MM.1S (cell line): Measurements from ENCODE around the gene ZNF277.
"Not testable (repeated sequence)": the region's sequence is repeated elsewhere in the genome, so short reads cannot be mapped to it uniquely, and the experiment has no call there.

Experiments
- DNase-seq: peaks from one replicate; pipeline ENCODE4 v3.0.0-alpha.2; 2015
- H2AFZ ChIP-seq: fragments of 300-600 bp; sonication (generic); 2 replicates; pipeline ENCODE4 v1.6.0; 2016; ENCODE audit warnings: antibody characterized with exemption, low read length
- H3F3A ChIP-seq: fragments of 300-600 bp; sonication (generic); 2 replicates; pipeline ENCODE4 v1.6.1; 2016; ENCODE audit warnings: mild to moderate bottlenecking, antibody characterized with exemption, low read length, moderate library complexity, mixed read lengths; ENCODE audit not compliant: insufficient read depth
- H3K27ac ChIP-seq: fragments of 300-600 bp; sonication (generic); 2 replicates; pipeline ENCODE4 v1.5.1; 2016; ENCODE audit warnings: mild to moderate bottlenecking, low read length
- H3K27me3 ChIP-seq: fragments of 300-600 bp; sonication (generic); replicated peaks from 2 replicates; pipeline ENCODE4 v1.6.0; 2016; ENCODE audit warnings: low read length; ENCODE audit not compliant: insufficient read depth
- H3K36me3 ChIP-seq: fragments of 300-600 bp; sonication (generic); replicated peaks from 2 replicates; pipeline ENCODE4 v1.6.1; 2016; ENCODE audit warnings: mild to moderate bottlenecking, low read length, mixed read lengths; ENCODE audit not compliant: insufficient read depth
- H3K4me1 ChIP-seq: fragments of 300-600 bp; sonication (generic); 2 replicates; pipeline ENCODE4 v1.6.1; 2016; ENCODE audit warnings: low read length, mixed read lengths
- H3K4me2 ChIP-seq: fragments of 300-600 bp; sonication (generic); 2 replicates; pipeline ENCODE4 v1.6.0; 2016; ENCODE audit warnings: low read depth, low read length
- H3K4me3 ChIP-seq: fragments of 300-600 bp; sonication (generic); 2 replicates; pipeline ENCODE4 v1.5.1; 2016; ENCODE audit warnings: low read length, mixed read lengths
- H3K79me2 ChIP-seq: fragments of 300-600 bp; sonication (generic); 2 replicates; pipeline ENCODE4 v1.6.1; 2016; ENCODE audit warnings: mixed run types, low read length, mixed read lengths
- H3K9ac ChIP-seq: fragments of 300-600 bp; sonication (generic); 2 replicates; pipeline ENCODE4 v1.6.1; 2016; ENCODE audit warnings: low read length, mixed read lengths
- H3K9me2 ChIP-seq: fragments of 300-600 bp; sonication (generic); replicated peaks from 2 replicates; pipeline ENCODE4 v1.6.1; 2016; ENCODE audit warnings: mild to moderate bottlenecking, low read length, mixed read lengths; ENCODE audit not compliant: insufficient read depth
- H3K9me3 ChIP-seq: fragments of 300-600 bp; sonication (generic); replicated peaks from 2 replicates; pipeline ENCODE4 v1.6.1; 2016; ENCODE audit warnings: mild to moderate bottlenecking, low read length, mixed read lengths; ENCODE audit not compliant: insufficient read depth
- H4K20me1 ChIP-seq: fragments of 300-600 bp; sonication (generic); 2 replicates; pipeline ENCODE4 v1.6.1; 2016; ENCODE audit warnings: mild to moderate bottlenecking, low read length, moderate library complexity, mixed read lengths; ENCODE audit not compliant: insufficient read depth
- EZH2 ChIP-seq: fragments of 300-600 bp; sonication (generic); optimal IDR thresholded peaks from 2 replicates; pipeline ENCODE3; 2017; ENCODE audit warnings: low read depth, mild to moderate bottlenecking, antibody characterized with exemption, low read length, mixed read lengths
- EZH2phosphoT487 ChIP-seq: fragments of 300-600 bp; sonication (generic); IDR thresholded peaks from 2 replicates; pipeline ENCODE4 v1.6.1; 2018; ENCODE audit warnings: antibody characterized with exemption, low read length
- TF ChIP-seq, protein P1 (sequence below): fragments of 300-600 bp; sonication (generic); IDR thresholded peaks from 2 replicates; pipeline ENCODE4 v1.5.1; 2016; ENCODE audit warnings: antibody characterized with exemption, low read length, mixed read lengths

Gene ZNF277

GRCh38 chr7:112308974-112309373 is 102.5 kb downstream of the ZNF277 start:
- no peaks in the 10 kb centered on the region for H3K9me3 ChIP-seq
- no peak overlapping the region for H3K4me2 ChIP-seq
- no peaks in the 10 kb centered on the region for H3K4me1 ChIP-seq
- no peaks in the 10 kb centered on the region for H3F3A ChIP-seq
- H3K9me2 ChIP-seq, result no peaks in the 10 kb centered on the region
- H3K27ac ChIP-seq, result no peak overlapping the region
- no peak overlapping the region for H2AFZ ChIP-seq
- H3K36me3 ChIP-seq, result no peaks in the 10 kb centered on the region
- TF ChIP-seq, protein P1, sequence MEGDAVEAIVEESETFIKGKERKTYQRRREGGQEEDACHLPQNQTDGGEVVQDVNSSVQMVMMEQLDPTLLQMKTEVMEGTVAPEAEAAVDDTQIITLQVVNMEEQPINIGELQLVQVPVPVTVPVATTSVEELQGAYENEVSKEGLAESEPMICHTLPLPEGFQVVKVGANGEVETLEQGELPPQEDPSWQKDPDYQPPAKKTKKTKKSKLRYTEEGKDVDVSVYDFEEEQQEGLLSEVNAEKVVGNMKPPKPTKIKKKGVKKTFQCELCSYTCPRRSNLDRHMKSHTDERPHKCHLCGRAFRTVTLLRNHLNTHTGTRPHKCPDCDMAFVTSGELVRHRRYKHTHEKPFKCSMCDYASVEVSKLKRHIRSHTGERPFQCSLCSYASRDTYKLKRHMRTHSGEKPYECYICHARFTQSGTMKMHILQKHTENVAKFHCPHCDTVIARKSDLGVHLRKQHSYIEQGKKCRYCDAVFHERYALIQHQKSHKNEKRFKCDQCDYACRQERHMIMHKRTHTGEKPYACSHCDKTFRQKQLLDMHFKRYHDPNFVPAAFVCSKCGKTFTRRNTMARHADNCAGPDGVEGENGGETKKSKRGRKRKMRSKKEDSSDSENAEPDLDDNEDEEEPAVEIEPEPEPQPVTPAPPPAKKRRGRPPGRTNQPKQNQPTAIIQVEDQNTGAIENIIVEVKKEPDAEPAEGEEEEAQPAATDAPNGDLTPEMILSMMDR, result no peak
- no peak for TF ChIP-seq EZH2
- TF ChIP-seq EZH2phosphoT487, result no peak
- H3K9ac ChIP-seq, result no peak overlapping the region
- no peaks in the 10 kb centered on the region for H3K27me3 ChIP-seq
- H4K20me1 ChIP-seq, result no peaks in the 10 kb centered on the region
- no peak for DNase-seq
- H3K4me3 ChIP-seq, result no peak overlapping the region
- H3K79me2 ChIP-seq, result no peaks in the 10 kb centered on the region

GRCh38 chr7:112316803-112317202 is 110.3 kb downstream of the ZNF277 start:
- not testable (repeated sequence) for H3K4me3 ChIP-seq, H3K4me2 ChIP-seq, H3K9me3 ChIP-seq, H3K79me2 ChIP-seq, H3K4me1 ChIP-seq, H3K27ac ChIP-seq, H2AFZ ChIP-seq, H3K9ac ChIP-seq, H3F3A ChIP-seq, H3K36me3 ChIP-seq, DNase-seq, H4K20me1 ChIP-seq, H3K27me3 ChIP-seq, H3K9me2 ChIP-seq

GRCh38 chr7:112322070-112322469 is 115.6 kb downstream of the ZNF277 start:
- Histone ChIP-seq H3F3A (no peaks in the 10 kb centered on the region), H3K36me3 (no peaks in the 10 kb centered on the region; the same call in 1 of the 2 replicates), H3K79me2 (no peaks in the 10 kb centered on the region), H3K9me3 (no peaks in the 10 kb centered on the region), H2AFZ (no peak overlapping the region), H3K9me2 (no peaks in the 10 kb centered on the region), H3K27me3 (no peaks in the 10 kb centered on the region), H3K4me3 (no peak overlapping the region), H4K20me1 (no peaks in the 10 kb centered on the region), H3K4me2 (no peak overlapping the region), H3K27ac (no peak overlapping the region), H3K9ac (no peak overlapping the region), H3K4me1 (no peaks in the 10 kb centered on the region)
- TF ChIP-seq EZH2, result no peak
- no peak for TF ChIP-seq EZH2phosphoT487
- TF ChIP-seq, protein P1, result no peak
- DNase-seq, result no peak

DNA sequence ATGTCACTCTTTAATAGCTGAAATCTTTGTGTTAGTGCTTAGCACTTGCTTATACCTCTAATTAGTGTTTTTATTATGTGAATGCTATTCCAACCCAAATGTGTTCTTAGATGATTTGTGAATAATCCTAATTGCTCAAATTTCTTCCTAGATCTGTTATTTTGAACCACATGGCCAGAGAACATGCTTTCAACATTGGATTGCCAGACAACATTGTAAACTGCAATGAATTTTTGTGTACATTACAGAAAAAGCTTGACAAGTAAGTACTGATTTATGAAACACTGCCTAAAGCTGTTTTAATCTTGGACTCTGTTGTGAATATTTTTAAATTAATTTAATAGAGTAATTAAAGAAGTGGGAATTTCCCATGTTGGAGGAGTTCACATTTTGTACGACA is 121.1 kb downstream of the ZNF277 start:
- H3K27me3 ChIP-seq, result no peaks in the 10 kb centered on the region
- no peaks in the 10 kb centered on the region for H3K9me3 ChIP-seq
- no peak overlapping the region for H3K4me3 ChIP-seq
- H3K9me2 ChIP-seq, result no peaks in the 10 kb centered on the region
- no peak overlapping the region for H2AFZ ChIP-seq
- no peak overlapping the region for H3K4me2 ChIP-seq
- no peaks in the 10 kb centered on the region; the same call in 1 of the 2 replicates for H3K36me3 ChIP-seq
- H3F3A ChIP-seq, result no peaks in the 10 kb centered on the region
- TF ChIP-seq, protein P1, result no peak
- TF ChIP-seq EZH2 (no peak), EZH2phosphoT487 (no peak)
- H3K4me1 ChIP-seq, result no peaks in the 10 kb centered on the region
- no peaks in the 10 kb centered on the region for H4K20me1 ChIP-seq
- DNase-seq, result no peak
- no peak overlapping the region for H3K9ac ChIP-seq
- H3K27ac ChIP-seq, result no peak overlapping the region
- H3K79me2 ChIP-seq, result no peaks in the 10 kb centered on the region
